MM.1S (cell line): ENCODE results near the gene ARFGAP1.

ENCODE experiments used
- DNase-seq: peaks from one replicate; pipeline ENCODE4 v3.0.0-alpha.2; 2015
- H2AFZ ChIP-seq: fragments of 300-600 bp; sonication (generic); 2 replicates; pipeline ENCODE4 v1.6.0; 2016; ENCODE audit warnings: antibody characterized with exemption, low read length
- H3F3A ChIP-seq: fragments of 300-600 bp; sonication (generic); 2 replicates; pipeline ENCODE4 v1.6.1; 2016; ENCODE audit warnings: mild to moderate bottlenecking, antibody characterized with exemption, low read length, moderate library complexity, mixed read lengths; ENCODE audit not compliant: insufficient read depth
- H3K27ac ChIP-seq: fragments of 300-600 bp; sonication (generic); 2 replicates; pipeline ENCODE4 v1.5.1; 2016; ENCODE audit warnings: mild to moderate bottlenecking, low read length
- H3K27me3 ChIP-seq: fragments of 300-600 bp; sonication (generic); replicated peaks from 2 replicates; pipeline ENCODE4 v1.6.0; 2016; ENCODE audit warnings: low read length; ENCODE audit not compliant: insufficient read depth
- H3K36me3 ChIP-seq: fragments of 300-600 bp; sonication (generic); replicated peaks from 2 replicates; pipeline ENCODE4 v1.6.1; 2016; ENCODE audit warnings: mild to moderate bottlenecking, low read length, mixed read lengths; ENCODE audit not compliant: insufficient read depth
- H3K4me1 ChIP-seq: fragments of 300-600 bp; sonication (generic); 2 replicates; pipeline ENCODE4 v1.6.1; 2016; ENCODE audit warnings: low read length, mixed read lengths
- H3K4me2 ChIP-seq: fragments of 300-600 bp; sonication (generic); 2 replicates; pipeline ENCODE4 v1.6.0; 2016; ENCODE audit warnings: low read depth, low read length
- H3K4me3 ChIP-seq: fragments of 300-600 bp; sonication (generic); 2 replicates; pipeline ENCODE4 v1.5.1; 2016; ENCODE audit warnings: low read length, mixed read lengths
- H3K79me2 ChIP-seq: fragments of 300-600 bp; sonication (generic); 2 replicates; pipeline ENCODE4 v1.6.1; 2016; ENCODE audit warnings: mixed run types, low read length, mixed read lengths
- H3K9ac ChIP-seq: fragments of 300-600 bp; sonication (generic); 2 replicates; pipeline ENCODE4 v1.6.1; 2016; ENCODE audit warnings: low read length, mixed read lengths
- H3K9me2 ChIP-seq: fragments of 300-600 bp; sonication (generic); replicated peaks from 2 replicates; pipeline ENCODE4 v1.6.1; 2016; ENCODE audit warnings: mild to moderate bottlenecking, low read length, mixed read lengths; ENCODE audit not compliant: insufficient read depth
- H3K9me3 ChIP-seq: fragments of 300-600 bp; sonication (generic); replicated peaks from 2 replicates; pipeline ENCODE4 v1.6.1; 2016; ENCODE audit warnings: mild to moderate bottlenecking, low read length, mixed read lengths; ENCODE audit not compliant: insufficient read depth
- H4K20me1 ChIP-seq: fragments of 300-600 bp; sonication (generic); 2 replicates; pipeline ENCODE4 v1.6.1; 2016; ENCODE audit warnings: mild to moderate bottlenecking, low read length, moderate library complexity, mixed read lengths; ENCODE audit not compliant: insufficient read depth
- CTCF ChIP-seq: fragments of 300-600 bp; sonication (generic); IDR thresholded peaks from 2 replicates; pipeline ENCODE4 v1.5.1; 2016; ENCODE audit warnings: antibody characterized with exemption, low read length, mixed read lengths
- EZH2 ChIP-seq: fragments of 300-600 bp; sonication (generic); optimal IDR thresholded peaks from 2 replicates; pipeline ENCODE3; 2017; ENCODE audit warnings: low read depth, mild to moderate bottlenecking, antibody characterized with exemption, low read length, mixed read lengths
- EZH2phosphoT487 ChIP-seq: fragments of 300-600 bp; sonication (generic); IDR thresholded peaks from 2 replicates; pipeline ENCODE4 v1.6.1; 2018; ENCODE audit warnings: antibody characterized with exemption, low read length

The ARFGAP1 gene

GRCh38 chr20:63295422-63295821, 22.8 kb downstream of the ARFGAP1 start:
- no peak overlapping the region for H3K4me2 ChIP-seq
- H3F3A ChIP-seq, result no peaks in the 10 kb centered on the region
- H3K4me1 ChIP-seq, result no peaks in the 10 kb centered on the region
- H3K9ac ChIP-seq, result no peak overlapping the region
- H3K27ac ChIP-seq, result no peak overlapping the region
- H3K4me3 ChIP-seq, result no peak overlapping the region
- TF ChIP-seq EZH2phosphoT487 (no peak), CTCF (no peak), EZH2 (no peak)
- DNase-seq, result no peak
- H4K20me1 ChIP-seq, result no peaks in the 10 kb centered on the region
- no peaks in the 10 kb centered on the region for H3K9me2 ChIP-seq
- no peaks in the 10 kb centered on the region for H3K9me3 ChIP-seq
- peaks cover 84% of the 10 kb centered on the region for H3K27me3 ChIP-seq
- H3K79me2 ChIP-seq, result no peaks in the 10 kb centered on the region
- H2AFZ ChIP-seq, result no peak overlapping the region
- no peaks in the 10 kb centered on the region for H3K36me3 ChIP-seq

DNA sequence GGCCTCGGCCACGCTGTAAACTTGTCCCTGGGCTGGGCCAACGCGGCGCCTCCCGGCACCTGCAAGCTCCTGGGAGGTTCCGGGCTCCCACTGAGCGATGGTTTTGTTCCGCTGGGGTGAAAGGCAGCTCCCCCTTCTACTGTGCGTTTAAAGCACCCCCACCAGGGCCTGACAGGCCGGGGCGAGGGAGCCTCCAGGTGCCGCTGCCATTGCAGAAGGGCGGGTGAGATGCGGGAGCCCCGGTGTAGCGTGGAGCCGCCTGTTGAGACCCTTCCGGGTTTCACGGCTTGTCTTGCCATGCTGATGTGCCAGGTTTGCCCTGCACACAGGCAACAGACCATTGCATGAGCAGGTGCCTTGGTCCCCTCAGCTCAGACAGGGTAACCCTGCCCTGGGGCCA, 23.2 kb downstream of the ARFGAP1 start:
- Histone ChIP-seq H3K4me1 (no peaks in the 10 kb centered on the region), H3F3A (no peaks in the 10 kb centered on the region), H3K4me3 (no peak overlapping the region), H3K9me3 (no peaks in the 10 kb centered on the region), H2AFZ (no peak overlapping the region), H3K9ac (no peak overlapping the region), H3K9me2 (no peaks in the 10 kb centered on the region), H3K79me2 (no peaks in the 10 kb centered on the region), H3K36me3 (no peaks in the 10 kb centered on the region), H4K20me1 (no peaks in the 10 kb centered on the region), H3K4me2 (no peak overlapping the region), H3K27ac (no peak overlapping the region), H3K27me3 (peaks cover 88% of the 10 kb centered on the region)
- TF ChIP-seq EZH2phosphoT487 (no peak), CTCF (no peak)
- no peak for DNase-seq

- H3K4me2 ChIP-seq, result no peak overlapping the region
- H3K79me2 ChIP-seq, result no peaks in the 10 kb centered on the region
- no peak overlapping the region for H2AFZ ChIP-seq
- no peak overlapping the region for H3K9ac ChIP-seq
- no peaks in the 10 kb centered on the region for H3K4me1 ChIP-seq
- H3K9me3 ChIP-seq, result no peaks in the 10 kb centered on the region
- no peak overlapping the region for H3K27ac ChIP-seq
- no peaks in the 10 kb centered on the region for H3F3A ChIP-seq
- peaks cover 93% of the 10 kb centered on the region for H3K27me3 ChIP-seq
- no peak for DNase-seq
- H3K36me3 ChIP-seq, result no peaks in the 10 kb centered on the region
- H4K20me1 ChIP-seq, result no peaks in the 10 kb centered on the region
- no peaks in the 10 kb centered on the region for H3K9me2 ChIP-seq
- H3K4me3 ChIP-seq, result no peak overlapping the region
- no peak for TF ChIP-seq EZH2phosphoT487
- TF ChIP-seq CTCF, result no peak
- no peak for TF ChIP-seq EZH2
Measured at GRCh38 chr20:63296531-63297299, 24.1 kb downstream of the ARFGAP1 start.
